OCI-M1 (cell line): Measurements from ENCODE around the gene FAM24B.
"Not testable (repeated sequence)": the region's sequence is repeated elsewhere in the genome, so short reads cannot be mapped to it uniquely, and the experiment has no call there.

Experiments
- DNase-seq: peaks from one replicate; lab custom pipeline; 2025; lab: John Stamatoyannopoulos, UW

The FAM24B gene

GRCh38 chr10:122879339-122880273 lies at the start of gene FAM24B:
FAM24B (minus strand) TSS chr10:122879581; CDS start chr10:122850515, 29,066 bp downstream.
- DNase-seq, result peak; percentile 95

GRCh38 chr10:122915700-122916099 lies 36.3 kb upstream of the FAM24B start:
- DNase-seq, result no peak

GRCh38 chr10:122911889-122912484 lies 32.6 kb upstream of the FAM24B start:
- DNase-seq, result peak; percentile 88

- no peak for DNase-seq
Observed at GRCh38 chr10:122910310-122910709, 30.9 kb upstream of the FAM24B start, which contains the start of gene FAM24A. FAM24A (plus strand) TSS chr10:122910610; CDS start chr10:122911635, 1,025 bp downstream.

- not testable (repeated sequence) for DNase-seq
Observed at GRCh38 chr10:122903861-122904260, 24.5 kb upstream of the FAM24B start.

GRCh38 chr10:122894261-122894944 lies 15.0 kb upstream of the FAM24B start:
- DNase-seq, result peak; percentile 91

GRCh38 chr10:122884166-122884565 lies 4.8 kb upstream of the FAM24B start:
- DNase-seq, result peak; percentile 86

GRCh38 chr10:122882766-122883165 lies 3.4 kb upstream of the FAM24B start:
- DNase-seq, result peak; percentile 71

GRCh38 chr10:122878799-122879338 lies 512 bp downstream of the FAM24B start:
- peak; percentile 51 for DNase-seq

GRCh38 chr10:122877264-122877663 lies 2.1 kb downstream of the FAM24B start:
- peak; percentile 86 for DNase-seq

GRCh38 chr10:122876467-122876855 lies 2.9 kb downstream of the FAM24B start:
- no peak for DNase-seq

GRCh38 chr10:122875843-122876466 lies 3.4 kb downstream of the FAM24B start:
- DNase-seq, result peak; percentile 34

GRCh38 chr10:122871947-122872346 lies 7.4 kb downstream of the FAM24B start:
- DNase-seq, result not testable (repeated sequence)

- not testable (repeated sequence) for DNase-seq
Observed at GRCh38 chr10:122868768-122869167, 10.6 kb downstream of the FAM24B start.

GRCh38 chr10:122866757-122867482 lies 12.5 kb downstream of the FAM24B start:
- DNase-seq, result not testable (repeated sequence)

GRCh38 chr10:122864901-122865300 lies 14.5 kb downstream of the FAM24B start:
- DNase-seq, result no peak

GRCh38 chr10:122864194-122864592 lies 15.2 kb downstream of the FAM24B start:
- peak; percentile 23 for DNase-seq

- no peak for DNase-seq
Observed at GRCh38 chr10:122863216-122864193, 15.9 kb downstream of the FAM24B start.

- DNase-seq, result peak; percentile 57
Observed at GRCh38 chr10:122861711-122862161, 17.6 kb downstream of the FAM24B start.

- no peak for DNase-seq
Observed at GRCh38 chr10:122859527-122859926, 19.9 kb downstream of the FAM24B start.
